Natural killer cell (primary cell): ENCODE measurements around the gene FRA10AC1. TPM values are rescaled to one million over a fixed set of nuclear protein-coding genes. Genes with fewer than 3 reads are reported as not detected.

Experiments
- ATAC-seq, 3 donors: fragments of 150-1000 bp in 2 of 3; fragments of 200-7000 bp in 1 of 3; cut with Tn5 transposase; 1 replicate in 1 of 3; 2 replicates in 2 of 3; pipeline ENCODE4 v1.10.0; 2021; ENCODE audit warnings: mild to moderate bottlenecking in 2 of 3, moderate library complexity in 2 of 3
- DNase-seq, 2 donors: peaks; one replicate each; pipeline versions ENCODE4 v3.0.0 to v3.0.0-alpha.2; 2013 to 2021; ENCODE audit warnings: mixed read lengths in 1 of 2
- H3K27ac ChIP-seq: one replicate; pipeline ENCODE4 v1.5.1; 2013; ENCODE audit warnings: mild to moderate bottlenecking, low read length
- H3K27me3 ChIP-seq: one replicate; pipeline ENCODE4 v1.6.1; 2013; ENCODE audit warnings: low read length; ENCODE audit not compliant: control insufficient read depth, insufficient read depth
- H3K36me3 ChIP-seq: one replicate; pipeline ENCODE4 v1.6.1; 2013; ENCODE audit warnings: low read length; ENCODE audit not compliant: control insufficient read depth, insufficient read depth
- H3K4me1 ChIP-seq: one replicate; pipeline ENCODE4 v1.6.1; 2013; ENCODE audit warnings: low read length; ENCODE audit not compliant: control insufficient read depth, insufficient read depth
- H3K4me3 ChIP-seq: one replicate; pipeline ENCODE4 v1.5.1; 2013; ENCODE audit warnings: low read length
- H3K9me3 ChIP-seq: one replicate; pipeline ENCODE4 v1.6.1; 2013; ENCODE audit warnings: low read length; ENCODE audit not compliant: control insufficient read depth, insufficient read depth
- H3K27ac Mint-ChIP-seq, 2 donors: one replicate each; pipeline ENCODE4 v1.8.0; 2022; ENCODE audit warnings: mild to moderate bottlenecking in 2 of 2, mixed read lengths in 2 of 2, moderate library complexity in 1 of 2
- H3K27me3 Mint-ChIP-seq, 2 donors: one replicate each; pipeline ENCODE4 v1.8.0; 2022; ENCODE audit warnings: low read depth in 2 of 2, mixed read lengths in 2 of 2
- H3K36me3 Mint-ChIP-seq: one replicate; pipeline ENCODE4 v1.8.0; 2022; ENCODE audit warnings: mixed read lengths
- H3K4me1 Mint-ChIP-seq, 2 donors: one replicate each; pipeline ENCODE4 v1.8.0; 2022; ENCODE audit warnings: mixed read lengths in 2 of 2
- H3K4me3 Mint-ChIP-seq: one replicate; pipeline ENCODE4 v1.8.0; 2022; ENCODE audit warnings: mild to moderate bottlenecking, moderate library complexity, mixed read lengths
- H3K9me3 Mint-ChIP-seq, 2 donors: one replicate each; pipeline ENCODE4 v1.8.0; 2022; ENCODE audit warnings: mixed read lengths in 2 of 2
- CTCF ChIP-seq: fragments of 200-600 bp; IDR thresholded peaks from one replicate; pipeline ENCODE4 v1.8.0; 2022; ENCODE audit warnings: antibody characterized with exemption
- WGBS: methylation state at CpG from one replicate; pipeline ENCODE4 v1.1.7; 2013; ENCODE audit warnings: missing lambda C conversion rate; ENCODE audit not compliant: insufficient coverage; 5-methylcytosine and 5-hydroxymethylcytosine counted together
- intact Hi-C: fragments of 100-400 bp; cut with micrococcal nuclease; formaldehyde crosslinking; loops from one replicate; pipeline ENCODE4 v1.14.2; 2022
- total RNA-seq, 4 donors: library from RNA; stranded (reverse); fragments of 120-200 nt in 1 of 4; gene quantifications; one replicate each; pipeline versions ENCODE4 v1.2.3 to v1.2.4, GENCODE V29; 2013 to 2022

The FRA10AC1 gene
- 10 to 100 TPM in 2 of 3 donors, 1 to 10 TPM in 1; 8.3 to 18.7 (median 12.9) TPM for total RNA-seq
- 26.3 TPM for total RNA-seq (2013)

- Mint-ChIP-seq H3K9me3 (no peaks in the 10 kb centered on the region), H3K27me3 (peaks cover 7 to 9% of the 10 kb centered on the region in 2 donors), H3K4me3 (no peak within 1 kb of the TSS), H3K4me1 (peaks cover 7 to 11% of the 10 kb centered on the region in 2 donors), H3K27ac (no peak within 1 kb of the TSS), H3K36me3 (no peaks in the 10 kb centered on the region)
- ATAC-seq (peak; percentile 91 to 98 (median 94)), DNase-seq (peak; percentile 89 to 93)
- Histone ChIP-seq H3K27ac (peak within 1 kb of the TSS; percentile 74), H3K4me3 (peak within 1 kb of the TSS; percentile 64), H3K36me3 (peaks cover 7% of the 10 kb centered on the region), H3K9me3 (no peaks in the 10 kb centered on the region), H3K4me1 (peaks cover 5% of the 10 kb centered on the region), H3K27me3 (no peaks in the 10 kb centered on the region)
- no peak for TF ChIP-seq CTCF
- intact Hi-C loops: loop anchor here (2.0 to 5.0 kb wide), 2 partner anchors 205 to 660 kb away; partner anchors contain the start of genes CEP55 and NOC3L
- WGBS: under 1% methylated on average over 52 of the region's 52 CpGs
Measured at GRCh38 chr10:93702210-93703001, at the start of gene FRA10AC1. Gene FRA10AC1 (minus strand): TSS chr10:93702592. CDS start chr10:93700106, 2,486 bp downstream.

- ATAC-seq (no peak), DNase-seq (peak in 1 of 2 donors; percentile 40)
- intact Hi-C loops: no loop called here
Measured at GRCh38 chr10:93751832-93752231, 49.4 kb upstream of the FRA10AC1 start.

GRCh38 chr10:93751124-93751523, 48.7 kb upstream of the FRA10AC1 start:
- H3K36me3 Mint-ChIP-seq: no peaks in the 10 kb centered on the region
- DNase-seq (no peak), ATAC-seq (no peak)
- no peak for TF ChIP-seq CTCF
- intact Hi-C loops: no loop called here
- no peak overlapping the region for H3K4me3 Mint-ChIP-seq
- 72% methylated on average over 7 of the region's 7 CpGs for WGBS
- H3K4me1 ChIP-seq: no peaks in the 10 kb centered on the region
- no peaks in the 10 kb centered on the region for H3K9me3 Mint-ChIP-seq
- peaks cover 6 to 9% of the 10 kb centered on the region in 2 donors for H3K4me1 Mint-ChIP-seq
- no peaks in the 10 kb centered on the region for H3K9me3 ChIP-seq
- peaks cover 14 to 37% of the 10 kb centered on the region in 2 donors for H3K27me3 Mint-ChIP-seq
- no peaks in the 10 kb centered on the region for H3K27me3 ChIP-seq
- no peaks in the 10 kb centered on the region for H3K36me3 ChIP-seq
- H3K27ac ChIP-seq: no peak overlapping the region
- H3K27ac Mint-ChIP-seq: no peak overlapping the region
- no peak overlapping the region for H3K4me3 ChIP-seq

More at GRCh38 chr10:93751832-93752231, 49.4 kb upstream of the FRA10AC1 start:
- no peak for TF ChIP-seq CTCF
- H3K4me1 ChIP-seq: no peaks in the 10 kb centered on the region
- H3K27me3 Mint-ChIP-seq: peaks cover 16 to 44% of the 10 kb centered on the region in 2 donors
- no peaks in the 10 kb centered on the region for H3K36me3 ChIP-seq
- H3K36me3 Mint-ChIP-seq: no peaks in the 10 kb centered on the region
- H3K9me3 Mint-ChIP-seq: no peaks in the 10 kb centered on the region
- no peaks in the 10 kb centered on the region for H3K27me3 ChIP-seq
- H3K9me3 ChIP-seq: no peaks in the 10 kb centered on the region
- no peak overlapping the region for H3K27ac Mint-ChIP-seq
- peaks cover 6 to 9% of the 10 kb centered on the region in 2 donors for H3K4me1 Mint-ChIP-seq
- 3% methylated on average over 3 of the region's 5 CpGs for WGBS
- H3K27ac ChIP-seq: no peak overlapping the region
- H3K4me3 Mint-ChIP-seq: no peak overlapping the region
- no peak overlapping the region for H3K4me3 ChIP-seq
